Measurements from ENCODE around the gene KRTAP5-2. TPM values are rescaled to one million over a fixed set of nuclear protein-coding genes. Genes with fewer than 3 reads are reported as not detected.

Gene KRTAP5-2
- total RNA-seq, 2 donors from 2014 or later, result not detected

DNA sequence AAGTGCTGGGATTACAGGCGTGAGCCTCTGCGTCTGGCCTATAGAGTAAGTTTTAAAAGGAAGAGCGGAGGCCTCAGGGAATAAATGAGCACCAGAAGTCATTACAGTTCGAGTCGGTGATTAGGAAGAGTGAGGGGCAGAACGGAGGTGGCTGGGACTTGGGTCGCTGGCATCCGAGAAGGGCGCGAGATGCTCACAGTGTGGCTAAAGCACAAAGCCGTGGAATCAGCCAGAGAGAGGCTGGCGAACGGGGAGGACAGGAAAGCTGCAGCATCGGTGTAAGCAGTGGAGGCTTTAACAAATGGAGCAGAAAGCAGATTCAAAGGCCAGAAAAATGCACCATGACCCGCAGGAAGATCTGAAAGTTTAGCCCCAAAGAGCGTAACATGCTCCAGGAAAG lies 26.5 kb upstream of the KRTAP5-2 start:
- no peaks in the 10 kb centered on the region for H3K9me3 ChIP-seq
- no peak overlapping the region for H3K27ac ChIP-seq
- no peak for DNase-seq (ENCODE audit: low spot score)
- H3K27me3 ChIP-seq (replicated peaks; ENCODE audit: insufficient read depth), result no peaks in the 10 kb centered on the region
- H3K4me3 ChIP-seq, result no peak overlapping the region
- no peak for TF ChIP-seq CTCF (IDR thresholded peaks at IDR 0.05)
- no peaks in the 10 kb centered on the region for H3K4me1 ChIP-seq (ENCODE audit: control insufficient read depth in 1 of 2, low read depth in 2 of 2)
- no peaks in the 10 kb centered on the region for H3K36me3 ChIP-seq
- ATAC-seq (ENCODE audit: insufficient number of reproducible peaks, low FRiP score, low read depth), result no peak

GRCh38 chr11:1623716-1624115 lies 25.6 kb upstream of the KRTAP5-2 start:
- H3K9me3 ChIP-seq, result no peaks in the 10 kb centered on the region
- ATAC-seq (ENCODE audit: insufficient number of reproducible peaks, low FRiP score, low read depth) (no peak), DNase-seq (ENCODE audit: low spot score) (no peak)
- no peaks in the 10 kb centered on the region for H3K27me3 ChIP-seq (replicated peaks; ENCODE audit: insufficient read depth)
- TF ChIP-seq CTCF (IDR thresholded peaks at IDR 0.05), result no peak
- H3K4me3 ChIP-seq, result no peak overlapping the region
- H3K4me1 ChIP-seq (ENCODE audit: control insufficient read depth in 1 of 2, low read depth in 2 of 2), result no peaks in the 10 kb centered on the region
- H3K27ac ChIP-seq, result no peak overlapping the region
- H3K36me3 ChIP-seq, result no peaks in the 10 kb centered on the region

DNA sequence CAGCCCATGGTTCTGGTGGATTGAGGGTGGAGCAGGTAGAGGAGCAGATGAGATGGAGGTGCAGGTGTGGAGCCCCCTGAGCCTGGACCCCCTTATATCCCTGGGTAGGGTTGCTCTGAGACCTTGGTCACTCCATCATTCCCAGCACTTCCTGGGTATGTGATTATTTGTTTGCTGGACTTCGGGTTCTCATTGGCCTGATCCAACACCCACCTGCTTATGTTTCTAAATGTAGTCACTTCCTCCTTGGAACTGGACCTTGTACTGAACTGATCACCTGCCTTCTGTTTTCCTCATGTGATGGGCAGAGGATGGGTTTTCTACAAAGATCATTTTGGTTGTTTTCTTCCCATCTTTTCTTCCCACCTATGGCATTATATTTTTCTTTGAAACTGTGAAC lies 24.0 kb upstream of the KRTAP5-2 start, which contains the start of gene KRTAP5-4:
Gene KRTAP5-4, minus strand, starts transcription at position 53 of the 400 bp plus-strand sequence. Its CDS starts 45 bp downstream, at position 8.
- no peaks in the 10 kb centered on the region for H3K4me1 ChIP-seq (ENCODE audit: control insufficient read depth in 1 of 2, low read depth in 2 of 2)
- ATAC-seq (ENCODE audit: insufficient number of reproducible peaks, low FRiP score, low read depth), result no peak
- TF ChIP-seq CTCF (IDR thresholded peaks at IDR 0.05), result no peak
- H3K27ac ChIP-seq, result no peak within 1 kb of the TSS
- no peak within 1 kb of the TSS for H3K4me3 ChIP-seq
- no peaks in the 10 kb centered on the region for H3K27me3 ChIP-seq (replicated peaks; ENCODE audit: insufficient read depth)
- H3K9me3 ChIP-seq, result no peaks in the 10 kb centered on the region
- no peaks in the 10 kb centered on the region for H3K36me3 ChIP-seq
- no peak for DNase-seq (ENCODE audit: low spot score)

- H3K4me3 ChIP-seq, result no peak overlapping the region
- H3K27ac ChIP-seq, result no peak overlapping the region
- no peaks in the 10 kb centered on the region for H3K27me3 ChIP-seq (replicated peaks; ENCODE audit: insufficient read depth)
- no peaks in the 10 kb centered on the region for H3K4me1 ChIP-seq (ENCODE audit: control insufficient read depth in 1 of 2, low read depth in 2 of 2)
- no peaks in the 10 kb centered on the region for H3K9me3 ChIP-seq
- ATAC-seq (ENCODE audit: insufficient number of reproducible peaks, low FRiP score, low read depth) (no peak), DNase-seq (ENCODE audit: low spot score) (no peak)
- no peaks in the 10 kb centered on the region for H3K36me3 ChIP-seq
- TF ChIP-seq CTCF (IDR thresholded peaks at IDR 0.05), result no peak
Measured at GRCh38 chr11:1619449-1619848, 21.4 kb upstream of the KRTAP5-2 start.

- no peak for TF ChIP-seq CTCF (IDR thresholded peaks at IDR 0.05)
- Histone ChIP-seq H3K4me3 (no peak overlapping the region), H3K36me3 (no peaks in the 10 kb centered on the region), H3K27ac (no peak overlapping the region), H3K4me1 (ENCODE audit: control insufficient read depth in 1 of 2, low read depth in 2 of 2) (no peaks in the 10 kb centered on the region), H3K27me3 (replicated peaks; ENCODE audit: insufficient read depth) (no peaks in the 10 kb centered on the region), H3K9me3 (no peaks in the 10 kb centered on the region)
- ATAC-seq (ENCODE audit: insufficient number of reproducible peaks, low FRiP score, low read depth) (no peak), DNase-seq (ENCODE audit: low spot score) (no peak)
Measured at GRCh38 chr11:1618231-1618630, 20.1 kb upstream of the KRTAP5-2 start.

All from thoracic aorta (tissue), 2 donors.